Eye (tissue), 1 donor: Measurements from ENCODE around the gene LGALS9B.
A peak's percentile ranks its signal among the peaks of the same experiment; 100 is the strongest.
"Not testable (repeated sequence)": the region's sequence is repeated elsewhere in the genome, so short reads cannot be mapped to it uniquely, and the experiment has no call there.

Experiments used
- DNase-seq: peaks from one replicate; pipeline ENCODE4 v3.0.0-alpha.2; 2015

Gene LGALS9B

GRCh38 chr17:20466553-20466952, 786 bp downstream of the LGALS9B start:
- DNase-seq, result not testable (repeated sequence)

GRCh38 chr17:20465535-20465934, 1.8 kb downstream of the LGALS9B start:
- not testable (repeated sequence) for DNase-seq

- DNase-seq, result not testable (repeated sequence)
Measured at GRCh38 chr17:20464854-20465414, 2.4 kb downstream of the LGALS9B start.

GRCh38 chr17:20462158-20462557, 5.2 kb downstream of the LGALS9B start:
- DNase-seq, result not testable (repeated sequence)

- not testable (repeated sequence) for DNase-seq
Measured at GRCh38 chr17:20457848-20458381, 9.4 kb downstream of the LGALS9B start.

- not testable (repeated sequence) for DNase-seq
Measured at GRCh38 chr17:20455106-20455505, 12.2 kb downstream of the LGALS9B start.

- not testable (repeated sequence) for DNase-seq
Measured at GRCh38 chr17:20453820-20454434, 13.4 kb downstream of the LGALS9B start.

GRCh38 chr17:20450852-20451251, 16.5 kb downstream of the LGALS9B start:
- DNase-seq, result not testable (repeated sequence)

- DNase-seq, result not testable (repeated sequence)
Measured at GRCh38 chr17:20447534-20448321, 19.6 kb downstream of the LGALS9B start.

- peak; percentile 8 for DNase-seq
Measured at GRCh38 chr17:20446895-20447294, 20.4 kb downstream of the LGALS9B start.

GRCh38 chr17:20444581-20445236, 22.6 kb downstream of the LGALS9B start:
- not testable (repeated sequence) for DNase-seq

- DNase-seq, result not testable (repeated sequence)
Measured at GRCh38 chr17:20444173-20444572, 23.2 kb downstream of the LGALS9B start.

- not testable (repeated sequence) for DNase-seq
Measured at GRCh38 chr17:20443632-20444031, 23.7 kb downstream of the LGALS9B start.

- DNase-seq, result not testable (repeated sequence)
Measured at GRCh38 chr17:20440665-20441064, 26.7 kb downstream of the LGALS9B start.

- not testable (repeated sequence) for DNase-seq
Measured at GRCh38 chr17:20435166-20435565, 32.2 kb downstream of the LGALS9B start.

GRCh38 chr17:20433382-20433781, 34.0 kb downstream of the LGALS9B start:
- not testable (repeated sequence) for DNase-seq

GRCh38 chr17:20427264-20427663, 40.1 kb downstream of the LGALS9B start:
- DNase-seq, result not testable (repeated sequence)

- DNase-seq, result not testable (repeated sequence)
Measured at GRCh38 chr17:20422826-20423225, 44.5 kb downstream of the LGALS9B start.

GRCh38 chr17:20418838-20419237, 48.5 kb downstream of the LGALS9B start:
- not testable (repeated sequence) for DNase-seq

- not testable (repeated sequence) for DNase-seq
Measured at GRCh38 chr17:20417492-20418080, 49.8 kb downstream of the LGALS9B start.

- peak; percentile 85 for DNase-seq
Measured at GRCh38 chr17:20416381-20416911, 50.9 kb downstream of the LGALS9B start.

- DNase-seq, result not testable (repeated sequence)
Measured at GRCh38 chr17:20415479-20415878, 51.9 kb downstream of the LGALS9B start.
